ENCODE measurements around the gene PAXX.
A peak's percentile ranks its signal among the peaks of the same experiment; 100 is the strongest.

PAXX gene

DNA sequence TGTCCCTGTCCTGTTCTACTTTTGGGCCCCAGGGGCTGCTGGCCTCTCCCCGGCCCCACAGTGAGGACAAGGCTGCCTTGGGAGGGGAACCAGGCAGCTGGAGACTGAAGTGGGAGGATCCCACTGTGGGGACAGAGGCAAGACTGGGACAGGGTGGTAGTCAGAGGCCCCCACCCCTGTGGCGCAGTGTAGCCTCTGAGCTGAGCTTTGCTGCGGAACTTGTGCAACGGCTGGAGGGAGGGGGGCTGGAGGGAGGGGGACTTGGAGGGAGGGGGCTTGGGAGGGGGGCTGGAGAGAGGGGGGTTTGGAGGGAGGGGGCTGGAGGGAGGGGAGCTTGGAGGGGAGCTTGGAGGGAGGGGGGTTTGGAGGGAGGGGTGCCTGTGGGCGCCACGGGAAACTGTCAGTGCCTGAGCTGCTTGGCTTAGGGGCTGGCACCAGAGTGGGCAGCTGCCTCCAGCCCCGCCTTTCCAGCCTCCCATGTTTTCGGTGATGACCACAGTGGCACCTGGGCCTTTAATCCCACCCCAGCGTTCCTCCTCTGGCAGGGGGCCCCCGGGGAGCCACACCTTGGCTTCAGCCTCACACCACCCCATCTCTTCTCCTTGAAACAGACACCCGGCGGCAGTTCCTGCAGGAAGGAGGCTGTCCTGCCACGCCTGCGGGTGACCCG lies 42.0 kb downstream of the PAXX start:
- DNase-seq (ENCODE audit: low read depth), result no peak
- Histone ChIP-seq H3K36me3 (ENCODE audit: control insufficient read depth, insufficient read depth, low read length, severe bottlenecking) (peaks cover 3% of the 10 kb centered on the region), H3K4me1 (ENCODE audit: control insufficient read depth, insufficient read depth, low read length) (peaks cover 1% of the 10 kb centered on the region), H3K4me3 (ENCODE audit: low read length) (no peak overlapping the region), H3K9ac (ENCODE audit: low read length) (no peak overlapping the region), H3K27me3 (replicated peaks; ENCODE audit: control insufficient read depth, insufficient read depth, low read length) (no peaks in the 10 kb centered on the region), H3K9me3 (ENCODE audit: control insufficient read depth, low read length) (no peaks in the 10 kb centered on the region)

DNA sequence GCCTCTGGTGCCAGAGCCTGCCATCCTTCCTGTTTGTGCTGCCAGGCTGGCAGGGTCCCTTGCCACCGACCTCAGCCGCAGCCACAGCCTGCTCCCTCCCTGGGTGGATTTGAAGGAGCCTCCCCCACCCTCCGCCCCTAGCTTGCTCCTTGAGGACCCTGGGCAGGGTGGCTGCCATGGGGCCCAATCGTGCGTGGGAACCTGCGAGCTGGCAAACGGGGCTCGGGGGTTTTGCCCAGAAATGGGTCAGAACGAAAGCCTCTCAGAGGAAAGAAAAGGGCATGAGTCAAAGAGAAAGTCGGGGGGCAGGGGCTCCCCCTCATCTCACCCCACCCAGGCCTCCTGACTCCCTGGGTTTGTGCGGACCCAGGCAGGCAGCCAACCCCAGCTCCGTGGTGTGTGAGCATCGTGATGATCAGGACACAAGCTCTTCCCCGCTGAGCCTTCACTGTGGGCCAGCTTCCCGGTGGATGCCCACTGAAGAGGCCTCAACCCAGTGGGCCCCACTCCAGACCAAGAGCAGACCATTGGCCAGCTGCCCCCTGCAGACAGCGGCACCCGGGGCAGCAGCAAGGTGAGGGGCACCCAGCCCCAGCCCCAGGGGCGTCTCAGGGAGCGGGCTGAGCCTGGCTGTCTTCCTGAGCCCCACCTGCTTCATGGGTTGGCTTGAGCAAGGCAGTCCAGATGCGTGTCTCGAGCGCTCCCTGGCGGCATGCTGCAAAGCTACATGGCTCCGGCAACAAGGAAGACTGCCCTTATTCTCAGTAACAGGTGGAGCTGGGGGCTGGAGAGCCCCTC lies 42.7 kb downstream of the PAXX start:
- no peaks in the 10 kb centered on the region for H3K4me1 ChIP-seq (ENCODE audit: control insufficient read depth, insufficient read depth, low read length)
- H3K9ac ChIP-seq (ENCODE audit: low read length), result no peak overlapping the region
- no peaks in the 10 kb centered on the region for H3K27me3 ChIP-seq (replicated peaks; ENCODE audit: control insufficient read depth, insufficient read depth, low read length)
- peak; percentile 91 for DNase-seq (ENCODE audit: low read depth)
- no peaks in the 10 kb centered on the region for H3K9me3 ChIP-seq (ENCODE audit: control insufficient read depth, low read length)
- peaks cover 10% of the 10 kb centered on the region for H3K36me3 ChIP-seq (ENCODE audit: control insufficient read depth, insufficient read depth, low read length, severe bottlenecking)
- no peak overlapping the region for H3K4me3 ChIP-seq (ENCODE audit: low read length)

DNA sequence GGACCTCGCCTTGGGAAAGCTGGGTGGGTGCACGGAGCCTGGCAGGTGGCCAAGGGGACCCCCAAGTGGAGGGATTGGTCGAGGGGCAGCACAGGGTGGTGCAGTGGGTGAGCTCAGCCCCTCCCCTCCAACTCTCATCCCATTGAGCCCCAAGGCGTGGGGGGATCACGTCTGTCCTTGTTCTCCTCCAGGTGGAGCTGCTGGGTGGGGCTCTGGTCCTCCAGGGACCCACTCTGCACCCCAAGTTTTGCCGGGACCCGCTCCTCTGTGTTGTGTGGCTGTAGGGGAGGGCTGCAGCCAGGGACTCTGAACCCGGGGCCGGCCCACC lies 43.2 kb downstream of the PAXX start:
- Histone ChIP-seq H3K4me3 (ENCODE audit: low read length) (no peak overlapping the region), H3K9ac (ENCODE audit: low read length) (no peak overlapping the region), H3K4me1 (ENCODE audit: control insufficient read depth, insufficient read depth, low read length) (no peaks in the 10 kb centered on the region), H3K27me3 (replicated peaks; ENCODE audit: control insufficient read depth, insufficient read depth, low read length) (no peaks in the 10 kb centered on the region), H3K36me3 (ENCODE audit: control insufficient read depth, insufficient read depth, low read length, severe bottlenecking) (peaks cover 13% of the 10 kb centered on the region), H3K9me3 (ENCODE audit: control insufficient read depth, low read length) (no peaks in the 10 kb centered on the region)
- DNase-seq (ENCODE audit: low read depth), result no peak

DNA sequence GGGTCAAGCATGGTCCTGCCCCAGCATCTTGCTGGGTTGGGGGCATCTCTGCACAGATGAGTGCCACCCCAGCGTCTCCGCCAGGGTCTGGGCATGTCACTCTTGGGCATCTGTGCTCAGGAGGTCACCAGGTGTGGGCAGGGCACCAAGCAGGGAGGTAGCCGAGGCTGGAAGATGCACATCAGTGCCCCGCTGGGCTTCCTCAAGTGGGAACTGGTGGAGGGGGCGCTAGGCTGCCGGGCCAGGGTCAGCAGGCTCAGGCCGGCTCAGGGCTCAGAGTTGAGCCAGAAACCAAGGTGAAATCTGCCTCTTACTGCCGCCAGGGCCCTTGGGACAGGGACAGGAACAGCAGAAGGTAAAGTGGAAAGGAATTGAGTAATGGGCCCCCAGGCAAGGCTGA lies 43.7 kb downstream of the PAXX start:
- no peak for DNase-seq (ENCODE audit: low read depth)
- Histone ChIP-seq H3K9me3 (ENCODE audit: control insufficient read depth, low read length) (no peaks in the 10 kb centered on the region), H3K4me3 (ENCODE audit: low read length) (no peak overlapping the region), H3K27me3 (replicated peaks; ENCODE audit: control insufficient read depth, insufficient read depth, low read length) (no peaks in the 10 kb centered on the region), H3K4me1 (ENCODE audit: control insufficient read depth, insufficient read depth, low read length) (no peaks in the 10 kb centered on the region), H3K36me3 (ENCODE audit: control insufficient read depth, insufficient read depth, low read length, severe bottlenecking) (peaks cover 13% of the 10 kb centered on the region), H3K9ac (ENCODE audit: low read length) (no peak overlapping the region)

DNA sequence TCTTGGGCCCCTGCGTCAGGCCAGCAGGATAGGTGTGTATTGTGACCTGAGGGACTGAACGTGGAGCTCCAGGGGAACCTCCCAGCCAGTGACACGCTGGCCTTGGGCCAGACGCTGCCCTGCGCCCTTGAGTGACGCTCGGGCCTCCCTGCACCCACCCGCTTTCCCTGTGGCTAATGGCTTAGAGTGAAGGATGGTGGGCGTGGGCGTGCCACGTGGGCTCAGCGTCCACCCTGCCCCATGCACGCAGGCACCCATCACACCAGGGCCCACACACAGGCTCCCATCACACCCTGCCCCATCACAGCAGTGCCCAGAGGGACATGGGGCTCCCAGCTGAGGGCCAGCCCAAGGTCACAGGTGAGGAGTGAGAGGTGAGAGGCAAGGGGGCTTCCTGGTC lies 44.8 kb downstream of the PAXX start:
- no peaks in the 10 kb centered on the region for H3K27me3 ChIP-seq (replicated peaks; ENCODE audit: control insufficient read depth, insufficient read depth, low read length)
- no peak overlapping the region for H3K4me3 ChIP-seq (ENCODE audit: low read length)
- no peaks in the 10 kb centered on the region for H3K4me1 ChIP-seq (ENCODE audit: control insufficient read depth, insufficient read depth, low read length)
- peaks cover 13% of the 10 kb centered on the region for H3K36me3 ChIP-seq (ENCODE audit: control insufficient read depth, insufficient read depth, low read length, severe bottlenecking)
- no peak overlapping the region for H3K9ac ChIP-seq (ENCODE audit: low read length)
- no peaks in the 10 kb centered on the region for H3K9me3 ChIP-seq (ENCODE audit: control insufficient read depth, low read length)
- no peak for DNase-seq (ENCODE audit: low read depth)

DNA sequence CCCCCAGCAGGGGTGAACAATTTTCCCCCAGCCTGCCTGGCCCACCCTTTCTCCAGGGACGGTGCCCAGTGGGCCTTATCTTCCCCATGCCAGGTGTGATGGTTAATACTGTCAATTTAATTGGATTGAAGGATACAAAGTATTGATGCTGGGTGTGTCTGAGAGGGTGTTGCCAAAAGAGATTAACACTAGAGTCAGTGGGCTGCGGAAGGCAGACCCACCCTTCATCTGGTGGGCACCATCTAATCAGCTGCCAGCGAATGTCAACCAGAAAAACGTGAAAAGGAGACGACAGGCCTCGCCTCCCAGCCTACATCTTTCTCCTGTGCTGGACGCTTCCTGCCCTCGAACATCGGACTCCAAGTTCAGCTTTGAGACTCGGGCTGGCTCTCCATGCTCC lies 45.3 kb downstream of the PAXX start:
- Histone ChIP-seq H3K4me3 (ENCODE audit: low read length) (no peak overlapping the region), H3K27me3 (replicated peaks; ENCODE audit: control insufficient read depth, insufficient read depth, low read length) (no peaks in the 10 kb centered on the region), H3K9ac (ENCODE audit: low read length) (no peak overlapping the region), H3K36me3 (ENCODE audit: control insufficient read depth, insufficient read depth, low read length, severe bottlenecking) (peaks cover 13% of the 10 kb centered on the region), H3K9me3 (ENCODE audit: control insufficient read depth, low read length) (no peaks in the 10 kb centered on the region), H3K4me1 (ENCODE audit: control insufficient read depth, insufficient read depth, low read length) (no peaks in the 10 kb centered on the region)
- no peak for DNase-seq (ENCODE audit: low read depth)

DNA sequence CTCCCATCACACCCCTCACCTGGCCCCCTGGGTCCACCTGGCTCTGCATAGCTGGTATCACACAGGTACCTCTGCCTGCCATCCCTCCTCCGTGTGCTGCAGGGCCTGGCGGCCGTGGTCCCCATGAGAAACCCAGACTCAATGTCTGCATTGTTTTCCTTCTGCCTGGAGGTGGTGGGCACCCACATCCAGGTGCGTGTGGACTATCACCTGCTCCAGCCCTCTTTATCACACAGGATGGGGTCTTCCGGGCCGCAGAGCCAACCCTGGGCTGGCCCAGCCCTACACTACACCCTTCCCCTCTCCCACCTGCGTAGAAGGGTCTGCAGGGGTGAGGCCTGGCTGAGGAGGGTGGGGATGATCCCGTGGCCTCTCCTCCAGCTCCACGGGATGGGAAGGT lies 46.7 kb downstream of the PAXX start:
- H3K4me1 ChIP-seq (ENCODE audit: control insufficient read depth, insufficient read depth, low read length), result peaks cover 4% of the 10 kb centered on the region
- no peak for DNase-seq (ENCODE audit: low read depth)
- H3K4me3 ChIP-seq (ENCODE audit: low read length), result no peak overlapping the region
- H3K27me3 ChIP-seq (replicated peaks; ENCODE audit: control insufficient read depth, insufficient read depth, low read length), result no peaks in the 10 kb centered on the region
- no peaks in the 10 kb centered on the region for H3K9me3 ChIP-seq (ENCODE audit: control insufficient read depth, low read length)
- peaks cover 13% of the 10 kb centered on the region for H3K36me3 ChIP-seq (ENCODE audit: control insufficient read depth, insufficient read depth, low read length, severe bottlenecking)
- no peak overlapping the region for H3K9ac ChIP-seq (ENCODE audit: low read length)

DNA sequence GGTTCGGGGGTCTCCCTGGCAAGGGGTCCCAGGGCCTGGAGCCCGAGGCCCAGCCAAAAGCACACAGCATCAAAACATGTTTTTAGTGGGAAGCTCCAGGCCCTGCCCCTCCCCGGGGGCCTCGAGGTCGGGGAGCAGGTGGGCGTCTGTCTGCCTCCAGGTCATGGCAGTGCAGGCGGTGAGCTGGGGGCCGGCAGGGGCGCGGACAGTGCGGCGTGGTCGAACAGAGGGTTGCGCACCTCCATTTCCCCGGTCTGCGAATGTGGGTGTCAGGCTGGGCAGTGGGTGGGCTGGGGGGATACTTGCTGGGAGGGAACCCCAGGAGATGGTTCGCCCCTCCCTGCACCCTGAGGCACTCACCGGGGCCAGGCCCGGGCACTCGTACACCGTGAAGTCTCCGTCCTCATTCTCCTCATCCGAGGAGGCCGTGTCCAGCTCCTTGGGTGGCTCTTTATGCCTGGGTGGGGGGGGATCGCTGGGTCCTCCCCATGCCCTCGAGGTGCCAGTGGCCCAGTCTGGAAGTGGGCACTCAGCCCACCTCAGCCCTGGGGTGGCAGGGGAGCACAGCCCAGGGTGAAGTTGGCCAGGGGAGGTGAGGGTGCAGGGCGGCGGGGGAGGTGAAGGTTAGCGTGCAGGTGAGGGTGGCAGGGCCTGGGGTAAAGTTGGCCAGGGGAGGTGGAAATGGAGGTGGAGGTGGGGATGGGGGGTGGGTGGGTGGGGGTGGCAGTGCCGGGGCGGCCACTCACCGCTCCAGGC lies 47.6 kb downstream of the PAXX start:
- peaks cover 9% of the 10 kb centered on the region for H3K4me1 ChIP-seq (ENCODE audit: control insufficient read depth, insufficient read depth, low read length)
- DNase-seq (ENCODE audit: low read depth), result no peak
- H3K9me3 ChIP-seq (ENCODE audit: control insufficient read depth, low read length), result no peaks in the 10 kb centered on the region
- H3K9ac ChIP-seq (ENCODE audit: low read length), result no peak overlapping the region
- peaks cover 13% of the 10 kb centered on the region for H3K36me3 ChIP-seq (ENCODE audit: control insufficient read depth, insufficient read depth, low read length, severe bottlenecking)
- no peak overlapping the region for H3K4me3 ChIP-seq (ENCODE audit: low read length)
- no peaks in the 10 kb centered on the region for H3K27me3 ChIP-seq (replicated peaks; ENCODE audit: control insufficient read depth, insufficient read depth, low read length)

DNA sequence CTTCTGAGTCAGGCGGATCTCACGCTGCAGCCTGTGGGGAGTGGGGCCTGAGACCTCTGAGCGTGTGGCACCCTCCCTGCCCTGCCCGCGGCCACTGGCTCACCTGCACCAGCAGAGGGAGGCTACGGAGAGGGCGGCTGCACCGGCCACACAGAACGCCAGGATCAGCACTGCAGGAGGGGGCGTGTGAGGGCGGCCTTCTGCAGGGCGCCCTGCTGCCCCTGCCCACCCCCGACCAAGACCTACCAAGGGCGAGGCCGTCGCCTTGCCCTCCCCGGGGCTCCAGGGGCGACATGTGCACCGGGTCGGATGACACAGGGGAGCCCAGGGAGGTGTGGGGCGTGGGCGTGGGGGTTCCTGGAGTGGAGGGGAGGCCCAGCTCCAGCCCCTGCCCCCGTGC lies 48.3 kb downstream of the PAXX start:
- no peak overlapping the region for H3K4me3 ChIP-seq (ENCODE audit: low read length)
- H3K36me3 ChIP-seq (ENCODE audit: control insufficient read depth, insufficient read depth, low read length, severe bottlenecking), result peaks cover 13% of the 10 kb centered on the region
- no peak overlapping the region for H3K9ac ChIP-seq (ENCODE audit: low read length)
- peaks cover 14% of the 10 kb centered on the region for H3K4me1 ChIP-seq (ENCODE audit: control insufficient read depth, insufficient read depth, low read length)
- no peak for DNase-seq (ENCODE audit: low read depth)
- H3K27me3 ChIP-seq (replicated peaks; ENCODE audit: control insufficient read depth, insufficient read depth, low read length), result no peaks in the 10 kb centered on the region
- H3K9me3 ChIP-seq (ENCODE audit: control insufficient read depth, low read length), result no peaks in the 10 kb centered on the region

DNA sequence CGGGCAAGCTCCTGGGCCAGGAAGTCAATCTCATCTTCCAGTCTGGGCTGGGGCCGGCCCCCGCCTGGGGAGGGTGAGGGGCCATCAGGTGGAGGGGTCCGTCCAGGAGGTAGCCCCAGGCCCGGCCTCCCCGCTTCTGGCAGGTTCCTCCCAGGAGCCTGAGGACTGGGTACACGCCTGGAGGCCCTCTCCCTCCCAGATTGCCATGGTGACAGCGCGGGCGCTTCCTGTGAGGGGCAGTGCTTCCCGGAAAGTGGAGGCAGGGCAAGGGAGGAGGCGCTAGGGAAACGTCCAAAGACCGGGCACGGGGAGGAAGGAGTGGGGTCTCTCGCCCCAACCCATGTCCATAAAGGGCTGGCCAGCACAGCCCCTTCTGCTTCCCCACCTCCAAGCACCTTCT lies 48.9 kb downstream of the PAXX start:
- Histone ChIP-seq H3K36me3 (ENCODE audit: control insufficient read depth, insufficient read depth, low read length, severe bottlenecking) (peaks cover 13% of the 10 kb centered on the region), H3K9ac (ENCODE audit: low read length) (no peak overlapping the region), H3K4me1 (ENCODE audit: control insufficient read depth, insufficient read depth, low read length) (peaks cover 14% of the 10 kb centered on the region), H3K27me3 (replicated peaks; ENCODE audit: control insufficient read depth, insufficient read depth, low read length) (no peaks in the 10 kb centered on the region), H3K9me3 (ENCODE audit: control insufficient read depth, low read length) (no peaks in the 10 kb centered on the region), H3K4me3 (ENCODE audit: low read length) (no peak overlapping the region)
- DNase-seq (ENCODE audit: low read depth), result no peak
